B cell (primary cell): ENCODE measurements around the gene TCHHL1.

Experiments used
- EZH2 ChIP-seq: IDR thresholded peaks from 2 replicates; pipeline ENCODE4 v1.6.1; 2012; ENCODE audit warnings: borderline replicate concordance, low read depth, mild to moderate bottlenecking, moderate library complexity, low read length; ENCODE audit not compliant: insufficient read depth, poor library complexity, severe bottlenecking
- TF ChIP-seq, protein P1 (sequence below): fragments of 200-600 bp; IDR thresholded peaks from one replicate; pipeline ENCODE4 v1.8.0; 2022; ENCODE audit warnings: antibody characterized with exemption, mild to moderate bottlenecking

DNA sequence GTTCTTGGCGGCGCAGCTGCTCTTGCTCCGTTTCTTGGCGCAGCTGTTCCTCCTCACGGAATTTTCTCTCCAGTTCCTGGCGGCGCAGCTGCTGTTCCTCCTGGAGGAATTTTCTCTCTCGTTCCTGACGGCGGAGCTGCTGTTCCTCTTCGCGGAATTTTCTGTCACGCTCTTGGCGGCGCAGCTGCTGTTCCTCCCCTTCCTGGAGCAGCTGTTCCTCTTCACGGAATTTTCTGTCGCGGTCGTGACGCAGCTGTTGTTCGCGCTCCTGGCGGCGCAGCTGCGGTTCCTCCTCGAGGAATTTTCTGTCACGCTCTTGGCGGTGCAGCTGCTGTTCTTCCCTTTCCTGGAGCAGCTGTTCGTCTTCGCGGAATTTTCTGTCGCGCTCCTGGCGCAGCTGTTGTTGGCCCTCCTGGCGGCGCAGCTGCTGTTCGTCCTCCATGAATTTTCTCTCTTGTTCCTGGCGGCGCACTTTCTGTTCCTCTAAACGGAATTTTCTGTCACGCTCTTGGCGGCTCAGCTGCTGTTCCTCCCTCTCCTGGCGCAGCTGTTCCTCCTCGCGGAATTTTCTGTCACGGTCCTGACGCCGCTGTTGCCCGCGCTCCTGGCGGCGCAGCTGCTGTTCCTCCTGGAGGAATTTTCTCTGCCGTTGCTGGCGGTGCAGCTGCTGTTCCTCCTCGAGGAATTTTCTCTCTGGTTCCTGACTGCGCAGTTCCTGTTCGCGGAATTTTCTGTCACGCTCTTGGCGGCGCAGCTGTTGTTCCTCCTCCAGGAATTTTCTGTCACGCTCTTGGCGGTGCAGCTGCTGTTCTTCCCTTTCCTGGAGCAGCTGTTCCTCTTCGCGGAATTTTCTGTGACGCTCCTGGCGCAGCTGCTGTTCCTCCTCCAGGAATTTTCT is 19.4 kb upstream of the TCHHL1 start:
- TF ChIP-seq, protein P1, sequence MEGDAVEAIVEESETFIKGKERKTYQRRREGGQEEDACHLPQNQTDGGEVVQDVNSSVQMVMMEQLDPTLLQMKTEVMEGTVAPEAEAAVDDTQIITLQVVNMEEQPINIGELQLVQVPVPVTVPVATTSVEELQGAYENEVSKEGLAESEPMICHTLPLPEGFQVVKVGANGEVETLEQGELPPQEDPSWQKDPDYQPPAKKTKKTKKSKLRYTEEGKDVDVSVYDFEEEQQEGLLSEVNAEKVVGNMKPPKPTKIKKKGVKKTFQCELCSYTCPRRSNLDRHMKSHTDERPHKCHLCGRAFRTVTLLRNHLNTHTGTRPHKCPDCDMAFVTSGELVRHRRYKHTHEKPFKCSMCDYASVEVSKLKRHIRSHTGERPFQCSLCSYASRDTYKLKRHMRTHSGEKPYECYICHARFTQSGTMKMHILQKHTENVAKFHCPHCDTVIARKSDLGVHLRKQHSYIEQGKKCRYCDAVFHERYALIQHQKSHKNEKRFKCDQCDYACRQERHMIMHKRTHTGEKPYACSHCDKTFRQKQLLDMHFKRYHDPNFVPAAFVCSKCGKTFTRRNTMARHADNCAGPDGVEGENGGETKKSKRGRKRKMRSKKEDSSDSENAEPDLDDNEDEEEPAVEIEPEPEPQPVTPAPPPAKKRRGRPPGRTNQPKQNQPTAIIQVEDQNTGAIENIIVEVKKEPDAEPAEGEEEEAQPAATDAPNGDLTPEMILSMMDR = no peak
- TF ChIP-seq EZH2 = no peak
